Mesodermal cell (in vitro differentiated cells): ENCODE measurements around the gene UCHL1.

Experiments
- H3K27ac ChIP-seq: 2 replicates; pipeline ENCODE4 v1.7.0; 2013; ENCODE audit warnings: mild to moderate bottlenecking, low read depth, low read length, moderate library complexity; ENCODE audit not compliant: severe bottlenecking
- H3K36me3 ChIP-seq: 2 replicates; pipeline ENCODE4 v1.7.1; 2013; ENCODE audit warnings: mild to moderate bottlenecking, low read length, moderate library complexity; ENCODE audit not compliant: control insufficient read depth, insufficient read depth
- H3K4me1 ChIP-seq: one replicate; pipeline ENCODE4 v1.7.1; 2013; ENCODE audit warnings: mild to moderate bottlenecking, low read length; ENCODE audit not compliant: insufficient read depth, control insufficient read depth, poor library complexity, severe bottlenecking
- H3K4me3 ChIP-seq: 2 replicates; pipeline ENCODE4 v1.7.0; 2013; ENCODE audit warnings: low read length, control low read depth, mild to moderate bottlenecking; ENCODE audit not compliant: insufficient read depth, poor library complexity, severe bottlenecking; ENCODE audit errors: extremely low read depth
- H3K9me3 ChIP-seq: 2 replicates; pipeline ENCODE4 v1.7.1; 2013; ENCODE audit warnings: mild to moderate bottlenecking, low read length, moderate library complexity; ENCODE audit not compliant: control insufficient read depth
- WGBS, 2 experiments: methylation state at CpG; one replicate each; pipeline ENCODE4 v1.1.5; 2013; ENCODE audit warnings: missing lambda C conversion rate in 2 of 2; ENCODE audit not compliant: insufficient coverage in 2 of 2; 5-methylcytosine and 5-hydroxymethylcytosine counted together

UCHL1 gene

GRCh38 chr4:41215969-41216293 is 40.8 kb upstream of the UCHL1 start:
- H3K27ac ChIP-seq = peak overlapping the region; percentile 85
- no peaks in the 10 kb centered on the region for H3K9me3 ChIP-seq
- WGBS, 2 experiments = 5% methylated on average over 8 of the region's 8 CpGs; no CpG with 5 or more reads in 1 of the 2 experiments
- H3K4me1 ChIP-seq = peaks cover 8% of the 10 kb centered on the region
- H3K4me3 ChIP-seq = peak overlapping the region; percentile 55
- no peaks in the 10 kb centered on the region for H3K36me3 ChIP-seq

GRCh38 chr4:41216294-41217019 is 40.3 kb upstream of the UCHL1 start:
- H3K36me3 ChIP-seq = no peaks in the 10 kb centered on the region
- peak overlapping the region; percentile 85 for H3K27ac ChIP-seq
- H3K4me1 ChIP-seq = peaks cover 8% of the 10 kb centered on the region
- no peaks in the 10 kb centered on the region for H3K9me3 ChIP-seq
- 0 to 1% methylated on average over 27 of the region's 59 CpGs for WGBS, 2 experiments
- H3K4me3 ChIP-seq = peak overlapping the region; percentile 55

- no peak overlapping the region for H3K27ac ChIP-seq
- H3K36me3 ChIP-seq = no peaks in the 10 kb centered on the region
- peak overlapping the region; percentile 55 for H3K4me3 ChIP-seq
- no CpG with 5 or more reads among the region's 2 CpGs for WGBS, 2 experiments
- no peaks in the 10 kb centered on the region for H3K9me3 ChIP-seq
- peaks cover 8% of the 10 kb centered on the region for H3K4me1 ChIP-seq
Measured at GRCh38 chr4:41217020-41217333, 39.8 kb upstream of the UCHL1 start.

- H3K27ac ChIP-seq = no peak overlapping the region
- peaks cover 8% of the 10 kb centered on the region for H3K4me1 ChIP-seq
- no peaks in the 10 kb centered on the region for H3K36me3 ChIP-seq
- H3K4me3 ChIP-seq = no peak overlapping the region
- no peaks in the 10 kb centered on the region for H3K9me3 ChIP-seq
- 92 to 100% methylated on average over 1 to 2 of the region's 2 CpGs for whole genome bisulfite sequencing, 2 experiments
Measured at GRCh38 chr4:41217374-41217773, 39.4 kb upstream of the UCHL1 start.

- H3K4me1 ChIP-seq = peaks cover 8% of the 10 kb centered on the region
- WGBS, 2 experiments = 87 to 100% methylated on average over 2 of the region's 3 CpGs
- no peaks in the 10 kb centered on the region for H3K36me3 ChIP-seq
- H3K4me3 ChIP-seq = no peak overlapping the region
- H3K27ac ChIP-seq = no peak overlapping the region
- no peaks in the 10 kb centered on the region for H3K9me3 ChIP-seq
Measured at GRCh38 chr4:41218703-41219102, 38.0 kb upstream of the UCHL1 start.

GRCh38 chr4:41219421-41219950 is 37.2 kb upstream of the UCHL1 start:
- no peaks in the 10 kb centered on the region for H3K9me3 ChIP-seq
- no peaks in the 10 kb centered on the region for H3K36me3 ChIP-seq
- no peak overlapping the region for H3K4me3 ChIP-seq
- WGBS, 2 experiments = 82 to 83% methylated on average over 1 to 2 of the region's 3 CpGs
- no peak overlapping the region for H3K27ac ChIP-seq
- H3K4me1 ChIP-seq = peaks cover 8% of the 10 kb centered on the region

GRCh38 chr4:41221850-41222645 is 34.7 kb upstream of the UCHL1 start:
- Histone ChIP-seq H3K27ac (no peak overlapping the region), H3K36me3 (no peaks in the 10 kb centered on the region), H3K4me1 (peaks cover 3% of the 10 kb centered on the region), H3K9me3 (no peaks in the 10 kb centered on the region), H3K4me3 (no peak overlapping the region)
- 60 to 83% methylated on average over 1 to 2 of the region's 4 CpGs for WGBS, 2 experiments

GRCh38 chr4:41227902-41228301 is 28.8 kb upstream of the UCHL1 start:
- H3K4me1 ChIP-seq = no peaks in the 10 kb centered on the region
- no peak overlapping the region for H3K27ac ChIP-seq
- H3K9me3 ChIP-seq = no peaks in the 10 kb centered on the region
- no peak overlapping the region for H3K4me3 ChIP-seq
- 82 to 87% methylated on average over 3 to 4 of the region's 4 CpGs for WGBS, 2 experiments
- H3K36me3 ChIP-seq = no peaks in the 10 kb centered on the region

GRCh38 chr4:41232406-41232805 is 24.3 kb upstream of the UCHL1 start:
- WGBS, 2 experiments = 68 to 73% methylated on average over 5 of the region's 5 CpGs
- H3K4me1 ChIP-seq = no peaks in the 10 kb centered on the region
- no peak overlapping the region for H3K27ac ChIP-seq
- H3K9me3 ChIP-seq = no peaks in the 10 kb centered on the region
- no peaks in the 10 kb centered on the region for H3K36me3 ChIP-seq
- no peak overlapping the region for H3K4me3 ChIP-seq

- no peak overlapping the region for H3K27ac ChIP-seq
- H3K4me3 ChIP-seq = no peak overlapping the region
- H3K9me3 ChIP-seq = no peaks in the 10 kb centered on the region
- WGBS, 2 experiments = no CpG with 5 or more reads among the region's 3 CpGs
- H3K36me3 ChIP-seq = no peaks in the 10 kb centered on the region
- no peaks in the 10 kb centered on the region for H3K4me1 ChIP-seq
Measured at GRCh38 chr4:41232856-41233255, 23.9 kb upstream of the UCHL1 start.

GRCh38 chr4:41236032-41236431 is 20.7 kb upstream of the UCHL1 start:
- Histone ChIP-seq H3K36me3 (no peaks in the 10 kb centered on the region), H3K4me3 (no peak overlapping the region), H3K9me3 (no peaks in the 10 kb centered on the region), H3K4me1 (no peaks in the 10 kb centered on the region), H3K27ac (no peak overlapping the region)
- 83 to 100% methylated on average over 1 of the region's 1 CpG for WGBS, 2 experiments
